K562 (cell line): ENCODE measurements around the gene ACTN2. TPM values are rescaled to one million over a fixed set of nuclear protein-coding genes. Genes with fewer than 3 reads are reported as not detected.

Source experiments
- BRD4 ChIP-seq: fragments of 200-600 bp; sonication (generic); IDR thresholded peaks from 2 replicates; pipeline ENCODE4 v1.6.1; 2017; ENCODE audit warnings: inconsistent platforms
- CHD1 ChIP-seq: fragments of 200-600 bp; sonication (generic); IDR thresholded peaks from one replicate; pipeline ENCODE4 v1.6.1; 2012; ENCODE audit warnings: mild to moderate bottlenecking, moderate library complexity, low read length, inconsistent platforms
- CLOCK ChIP-seq: fragments of 250-450 bp; sonication (Bioruptor Pico); IDR thresholded peaks from 2 replicates; pipeline ENCODE4 v1.4.0; 2020; ENCODE audit warnings: mild to moderate bottlenecking, moderate library complexity, borderline replicate concordance
- FOSL1 ChIP-seq: fragments of 200-800 bp; sonication (Bioruptor generic); conservative IDR thresholded peaks from 2 replicates; pipeline ENCODE4 v1.6.1; 2016; ENCODE audit warnings: missing genetic modification characterization, missing compliant biosample characterization
- KHSRP ChIP-seq: fragments of 450-650 bp; IDR thresholded peaks from 2 replicates; pipeline ENCODE4 v1.6.1; 2017
- RBFOX2 ChIP-seq: fragments of 200-400 bp; formaldehyde crosslinking; IDR thresholded peaks from 2 replicates; pipeline ENCODE4 v1.6.1; 2017; ENCODE audit warnings: low read depth, mild to moderate bottlenecking, low read length, moderate library complexity
- SIN3A ChIP-seq, 2 experiments: fragments of 150-350 bp in 1 of 2; IDR thresholded peaks; 2 replicates each; pipeline ENCODE4 v1.6.1; 2011 to 2016; ENCODE audit warnings: borderline replicate concordance in 2 of 2, low read depth in 2 of 2, low read length in 2 of 2, mild to moderate bottlenecking in 2 of 2, moderate library complexity in 2 of 2; ENCODE audit not compliant: control insufficient read depth in 1 of 2
- SMARCA4 ChIP-seq: fragments of 450-650 bp; IDR thresholded peaks from 2 replicates; pipeline ENCODE4 v1.6.1; 2016
- TAF1 ChIP-seq: IDR thresholded peaks from 2 replicates; pipeline ENCODE4 v1.6.1; 2011; ENCODE audit warnings: mild to moderate bottlenecking, low read length, moderate library complexity; ENCODE audit not compliant: insufficient read depth, control insufficient read depth, severe bottlenecking; ENCODE audit errors: extremely low read depth
- ZBTB1 ChIP-seq: sonication (generic); formaldehyde crosslinking; IDR thresholded peaks from 2 replicates; pipeline ENCODE4 v1.8.1; 2023; ENCODE audit warnings: missing genetic modification reagents, low read depth, mild to moderate bottlenecking, borderline replicate concordance
- polyA plus RNA-seq, 8 experiments: library from polyadenylated mRNA; depleted of rRNA in 4 of 8; stranded (reverse) in 5 of 8; unstranded in 3 of 8; fragments of >200 nt; fragmentation: Nextera tagmentation in 2 of 8; fragmentation: Illumina TruSeq in 1 of 8; extraction: Ambion mirVana in 2 of 8; extraction: Trizol in 1 of 8; gene quantifications; 2 replicates each; pipeline versions ENCODE4 v1.2.1 to v1.2.3, GENCODE V29; 2011 to 2014; ENCODE audit warnings: inconsistent platforms in 1 of 8, missing spikeins in 1 of 8
- total RNA-seq, 7 experiments: library from RNA; depleted of rRNA in 6 of 7; stranded (reverse); fragments of >200 nt in 6 of 7; fragmentation: Illumina TruSeq in 2 of 7; extraction: Trizol in 2 of 7; gene quantifications; 2 replicates each; pipeline versions ENCODE4 v1.2.1 to v1.2.3, GENCODE V29; 2011 to 2021; ENCODE audit warnings: low replicate concordance in 1 of 7
- TF ChIP-seq, protein P1 (sequence below), 2 experiments: fragments of 450-650 bp in 1 of 2; sonication (generic) in 1 of 2; formaldehyde crosslinking in 1 of 2; IDR thresholded peaks; 2 replicates each; pipeline versions ENCODE4 v1.7.1 to v1.9.0; 2016 to 2022; ENCODE audit warnings: inconsistent platforms in 1 of 2, mild to moderate bottlenecking in 1 of 2, missing genetic modification reagents in 1 of 2
- TF ChIP-seq, protein P2 (sequence below): fragments of 250-450 bp; sonication (Bioruptor Pico); IDR thresholded peaks from 2 replicates; pipeline ENCODE4 v1.8.0; 2022; ENCODE audit warnings: inconsistent platforms, mild to moderate bottlenecking, moderate library complexity, borderline replicate concordance

ACTN2 gene
- total and polyA plus RNA-seq, 9 of the 15 experiments (the other 6 are each of a cell fraction or from before 2014, with no cell fraction given), result 0.18 to 0.94 (median 0.42) TPM

DNA sequence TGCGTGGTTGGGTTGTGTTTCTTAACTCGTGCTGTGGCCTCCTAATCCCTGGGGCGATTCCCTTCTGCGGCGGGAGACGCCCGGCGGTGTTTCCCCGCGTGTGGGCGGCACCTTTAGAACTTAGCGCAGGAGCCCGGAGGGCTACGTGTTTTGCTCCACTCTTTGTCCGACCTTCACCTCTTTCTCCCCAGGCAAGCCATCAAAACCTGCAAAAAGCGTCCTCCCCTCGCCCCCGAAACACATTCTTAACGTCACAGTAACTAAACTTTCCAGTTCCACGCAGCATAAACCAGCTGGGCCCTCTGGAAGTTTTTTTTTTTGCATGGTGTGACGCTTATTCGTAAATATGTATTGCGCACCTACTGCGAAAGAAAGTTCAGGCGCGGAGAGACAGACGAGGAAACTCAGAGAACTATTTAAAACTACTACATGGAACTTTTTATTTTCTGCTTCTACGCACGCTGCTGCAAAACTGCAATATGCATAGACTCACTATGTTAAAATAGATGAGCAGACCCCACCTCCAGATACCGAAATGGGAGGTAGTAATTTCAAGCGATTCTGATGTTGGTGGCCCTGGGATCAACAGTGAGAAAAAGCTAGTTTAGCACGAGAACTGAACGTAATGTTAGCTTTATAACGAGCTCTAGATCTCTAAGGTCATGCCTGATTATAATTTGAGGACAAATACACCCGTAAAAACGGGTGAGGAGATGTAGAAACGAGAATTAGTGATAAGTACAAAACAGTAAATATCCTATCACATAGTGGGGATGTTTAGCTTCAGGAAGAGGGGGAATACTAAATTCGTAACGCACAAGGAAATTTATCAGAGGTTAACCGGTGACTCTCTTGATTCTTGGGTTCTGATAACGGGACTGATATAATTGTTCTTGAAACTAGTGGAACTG, 109.7 kb downstream of the ACTN2 start (continued):
- TF ChIP-seq, protein P1, sequence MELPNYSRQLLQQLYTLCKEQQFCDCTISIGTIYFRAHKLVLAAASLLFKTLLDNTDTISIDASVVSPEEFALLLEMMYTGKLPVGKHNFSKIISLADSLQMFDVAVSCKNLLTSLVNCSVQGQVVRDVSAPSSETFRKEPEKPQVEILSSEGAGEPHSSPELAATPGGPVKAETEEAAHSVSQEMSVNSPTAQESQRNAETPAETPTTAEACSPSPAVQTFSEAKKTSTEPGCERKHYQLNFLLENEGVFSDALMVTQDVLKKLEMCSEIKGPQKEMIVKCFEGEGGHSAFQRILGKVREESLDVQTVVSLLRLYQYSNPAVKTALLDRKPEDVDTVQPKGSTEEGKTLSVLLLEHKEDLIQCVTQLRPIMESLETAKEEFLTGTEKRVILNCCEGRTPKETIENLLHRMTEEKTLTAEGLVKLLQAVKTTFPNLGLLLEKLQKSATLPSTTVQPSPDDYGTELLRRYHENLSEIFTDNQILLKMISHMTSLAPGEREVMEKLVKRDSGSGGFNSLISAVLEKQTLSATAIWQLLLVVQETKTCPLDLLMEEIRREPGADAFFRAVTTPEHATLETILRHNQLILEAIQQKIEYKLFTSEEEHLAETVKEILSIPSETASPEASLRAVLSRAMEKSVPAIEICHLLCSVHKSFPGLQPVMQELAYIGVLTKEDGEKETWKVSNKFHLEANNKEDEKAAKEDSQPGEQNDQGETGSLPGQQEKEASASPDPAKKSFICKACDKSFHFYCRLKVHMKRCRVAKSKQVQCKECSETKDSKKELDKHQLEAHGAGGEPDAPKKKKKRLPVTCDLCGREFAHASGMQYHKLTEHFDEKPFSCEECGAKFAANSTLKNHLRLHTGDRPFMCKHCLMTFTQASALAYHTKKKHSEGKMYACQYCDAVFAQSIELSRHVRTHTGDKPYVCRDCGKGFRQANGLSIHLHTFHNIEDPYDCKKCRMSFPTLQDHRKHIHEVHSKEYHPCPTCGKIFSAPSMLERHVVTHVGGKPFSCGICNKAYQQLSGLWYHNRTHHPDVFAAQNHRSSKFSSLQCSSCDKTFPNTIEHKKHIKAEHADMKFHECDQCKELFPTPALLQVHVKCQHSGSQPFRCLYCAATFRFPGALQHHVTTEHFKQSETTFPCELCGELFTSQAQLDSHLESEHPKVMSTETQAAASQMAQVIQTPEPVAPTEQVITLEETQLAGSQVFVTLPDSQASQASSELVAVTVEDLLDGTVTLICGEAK (IDR thresholded peaks at IDR 0.05), result peak; percentile 60
- TF ChIP-seq, protein P1 (CRISPR knock-in tag; IDR thresholded peaks at IDR 0.05), result no peak
- peak; percentile 43; the same call in 1 of the 2 replicates for TF ChIP-seq FOSL1 (tag)
- TF ChIP-seq TAF1, result peak; percentile 22
- no peak for TF ChIP-seq KHSRP
- TF ChIP-seq RBFOX2, result no peak
- peak; percentile 58; the same call in 1 of the 2 replicates for TF ChIP-seq ZBTB1
- no peak for TF ChIP-seq CLOCK (CRISPR knock-in tag)
- 0 out of 2 replicates have a peak, but pooled peaks have one; percentile 36 for TF ChIP-seq BRD4
- TF ChIP-seq, protein P2, sequence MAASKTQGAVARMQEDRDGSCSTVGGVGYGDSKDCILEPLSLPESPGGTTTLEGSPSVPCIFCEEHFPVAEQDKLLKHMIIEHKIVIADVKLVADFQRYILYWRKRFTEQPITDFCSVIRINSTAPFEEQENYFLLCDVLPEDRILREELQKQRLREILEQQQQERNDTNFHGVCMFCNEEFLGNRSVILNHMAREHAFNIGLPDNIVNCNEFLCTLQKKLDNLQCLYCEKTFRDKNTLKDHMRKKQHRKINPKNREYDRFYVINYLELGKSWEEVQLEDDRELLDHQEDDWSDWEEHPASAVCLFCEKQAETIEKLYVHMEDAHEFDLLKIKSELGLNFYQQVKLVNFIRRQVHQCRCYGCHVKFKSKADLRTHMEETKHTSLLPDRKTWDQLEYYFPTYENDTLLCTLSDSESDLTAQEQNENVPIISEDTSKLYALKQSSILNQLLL (CRISPR knock-in tag), result no peak
- no peak for TF ChIP-seq CHD1
- peak; percentile 51; the same call in 1 of the 2 replicates for TF ChIP-seq SMARCA4
- TF ChIP-seq SIN3A (IDR thresholded peaks at IDR 0.05; ENCODE audit: borderline replicate concordance in 2 of 2, control insufficient read depth in 1 of 2, low read depth in 2 of 2, low read length in 2 of 2), result peak in 1 of 2 experiments; percentile 23; a peak in 2 of 4 replicates
